Transverse colon (tissue), 4 donors: Measurements from ENCODE around the gene ERLEC1. TPM values are rescaled to one million over a fixed set of nuclear protein-coding genes. Genes with fewer than 3 reads are reported as not detected.

Experiments
- DNase-seq: peaks from one replicate; pipeline ENCODE4 v3.0.0-alpha.2; 2019
- H3K27ac ChIP-seq, 4 donors: fragments of 200-600 bp; sonication (generic); 2 replicates each; pipeline ENCODE4 v1.5.1; 2016 to 2018; ENCODE audit warnings: inconsistent platforms in 4 of 4
- H3K27me3 ChIP-seq: fragments of 200-600 bp; sonication (generic); 2 replicates; pipeline ENCODE4 v1.5.1; 2017; ENCODE audit warnings: inconsistent platforms
- H3K36me3 ChIP-seq, 4 donors: fragments of 200-600 bp; sonication (generic); 2 replicates each; pipeline ENCODE4 v1.5.1; 2017 to 2019; ENCODE audit warnings: inconsistent platforms in 4 of 4
- H3K4me1 ChIP-seq, 4 donors: fragments of 200-600 bp; sonication (generic); 2 replicates each; pipeline ENCODE4 v1.5.1; 2017 to 2020; ENCODE audit warnings: inconsistent platforms in 4 of 4
- H3K4me3 ChIP-seq, 4 donors: fragments of 200-600 bp; sonication (generic); 1 replicate in 1 of 4; 2 replicates in 3 of 4; pipeline versions ENCODE4 v1.5.1 to v1.6.1; 2017 to 2019; ENCODE audit warnings: inconsistent platforms in 4 of 4
- H3K9me3 ChIP-seq, 2 donors: fragments of 200-600 bp; sonication (generic); 2 replicates each; pipeline ENCODE4 v1.5.1; 2017 to 2019; ENCODE audit warnings: inconsistent platforms in 2 of 2
- CTCF ChIP-seq, 5 experiments: fragments of 200-600 bp in 3 of 5; fragments of 450-650 bp in 2 of 5; sonication (generic) in 3 of 5; IDR thresholded peaks; 1 replicate in 2 of 5; 2 replicates in 3 of 5; pipeline ENCODE4 v1.5.1; 2016 to 2017; ENCODE audit warnings: antibody characterized with exemption in 5 of 5, inconsistent platforms in 3 of 5, mild to moderate bottlenecking in 2 of 5, moderate library complexity in 1 of 5
- EP300 ChIP-seq: sonication (generic); formaldehyde crosslinking; IDR thresholded peaks from one replicate; pipeline ENCODE4 v1.6.1; 2017; ENCODE audit warnings: antibody characterized with exemption, low read depth
- POLR2A ChIP-seq: fragments of 450-650 bp; IDR thresholded peaks from one replicate; pipeline ENCODE4 v1.6.1; 2016; ENCODE audit warnings: antibody characterized with exemption, mild to moderate bottlenecking, moderate library complexity
- POLR2AphosphoS5 ChIP-seq, 3 donors: sonication (generic); formaldehyde crosslinking; IDR thresholded peaks; one replicate each; pipeline ENCODE4 v1.6.1; 2016; ENCODE audit warnings: antibody characterized with exemption in 3 of 3
- WGBS, 2 donors: methylation state at CpG; one replicate each; pipeline ENCODE4 v1.1.5; 2018; ENCODE audit warnings: low coverage in 1 of 2; 5-methylcytosine and 5-hydroxymethylcytosine counted together
- in situ Hi-C, 4 donors: fragments of 200-750 bp; cut with MboI; loops; one replicate each; pipeline versions ENCODE4 v1.15.0 to v1.15.1; 2017; ENCODE audit warnings: low sequenced_read_pairs in 3 of 4, low pct_ligation_motif_present in 1 of 4, low pct_unique_long_range_greater_than_20kb in 1 of 4
- intact Hi-C: fragments of 100-400 bp; cut with DNase I; formaldehyde crosslinking; loops from one replicate; pipeline ENCODE4 v1.15.1; 2023; ENCODE audit warnings: low total_unique reads
- total RNA-seq, 4 donors: library from RNA; depleted of rRNA; stranded (reverse); fragments of >200 nt; gene quantifications; one replicate each; pipeline ENCODE4 v1.1.0, GENCODE V29; 2016

ERLEC1 gene
- total RNA-seq, 4 donors from 2014 or later = 6.4 to 43.8 (median 32.0) TPM

GRCh38 chr2:53777134-53777533 lies 9.7 kb upstream of the ERLEC1 start:
- intact Hi-C loops = no loop called here
- no peaks in the 10 kb centered on the region for H3K27me3 ChIP-seq
- H3K27ac ChIP-seq = no peak overlapping the region
- DNase-seq = no peak
- H3K4me3 ChIP-seq = no peak overlapping the region
- in situ Hi-C loops = no loop called here
- no peak for TF ChIP-seq POLR2A
- no peak for TF ChIP-seq CTCF (IDR thresholded peaks at IDR 0.05)
- TF ChIP-seq EP300 = no peak
- no peak for TF ChIP-seq POLR2AphosphoS5 (IDR thresholded peaks at IDR 0.05)
- no peaks in the 10 kb centered on the region for H3K36me3 ChIP-seq
- 58 to 61% methylated on average over 1 of the region's 1 CpG for WGBS, 2 donors
- H3K9me3 ChIP-seq = no peaks in the 10 kb centered on the region
- H3K4me1 ChIP-seq = no peaks in the 10 kb centered on the region

- Histone ChIP-seq H3K4me3 (no peak overlapping the region), H3K4me1 (no peaks in the 10 kb centered on the region), H3K27ac (no peak overlapping the region), H3K27me3 (no peaks in the 10 kb centered on the region), H3K9me3 (no peaks in the 10 kb centered on the region), H3K36me3 (no peaks in the 10 kb centered on the region)
- intact Hi-C loops = no loop called here
- TF ChIP-seq POLR2A = no peak
- TF ChIP-seq CTCF (IDR thresholded peaks at IDR 0.05) = no peak
- no peak for TF ChIP-seq EP300
- no peak for TF ChIP-seq POLR2AphosphoS5 (IDR thresholded peaks at IDR 0.05)
- in situ Hi-C loops = no loop called here
- DNase-seq = no peak
- 87 to 89% methylated on average over 5 of the region's 5 CpGs for WGBS, 2 donors
Observed at GRCh38 chr2:53778536-53779162, 8.2 kb upstream of the ERLEC1 start.

- TF ChIP-seq CTCF (IDR thresholded peaks at IDR 0.05) (no peak), POLR2AphosphoS5 (IDR thresholded peaks at IDR 0.05) (no peak), POLR2A (no peak), EP300 (no peak)
- Histone ChIP-seq H3K36me3 (no peaks in the 10 kb centered on the region), H3K27me3 (no peaks in the 10 kb centered on the region), H3K4me1 (peaks cover 0 to 8% (median 6%) of the 10 kb centered on the region in 4 donors), H3K4me3 (no peak overlapping the region), H3K9me3 (no peaks in the 10 kb centered on the region), H3K27ac (no peak overlapping the region)
- no peak for DNase-seq
- in situ Hi-C loops (no loop called here), intact Hi-C loops (no loop called here)
- WGBS, 2 donors = 93 to 100% methylated on average over 4 of the region's 4 CpGs
Observed at GRCh38 chr2:53780056-53780455, 6.8 kb upstream of the ERLEC1 start.

GRCh38 chr2:53782676-53783075 lies 4.2 kb upstream of the ERLEC1 start:
- Histone ChIP-seq H3K4me1 (peaks cover 11 to 19% (median 15%) of the 10 kb centered on the region in 4 donors), H3K27me3 (no peaks in the 10 kb centered on the region), H3K4me3 (no peak overlapping the region), H3K36me3 (no peaks in the 10 kb centered on the region), H3K27ac (no peak overlapping the region), H3K9me3 (no peaks in the 10 kb centered on the region)
- 84 to 94% methylated on average over 6 to 8 of the region's 8 CpGs for WGBS, 2 donors
- no peak for DNase-seq
- in situ Hi-C loops = no loop called here
- intact Hi-C loops = no loop called here
- TF ChIP-seq EP300 (no peak), CTCF (IDR thresholded peaks at IDR 0.05) (no peak), POLR2AphosphoS5 (IDR thresholded peaks at IDR 0.05) (no peak), POLR2A (no peak)
